H1 (cell line): Measurements from ENCODE around the gene CD46. TPM values are rescaled to one million over a fixed set of nuclear protein-coding genes. Genes with fewer than 3 reads are reported as not detected.

Experiments
- CTCF ChIA-PET: fragments of 300-600 bp; sonication (Branson Sonifier 250); formaldehyde crosslinking; loops from one replicate; lab custom pipeline; 2021; ENCODE audit not compliant: partially characterized antibody; lab: Charles Lee
- POLR2A ChIA-PET: fragments of 300-600 bp; sonication (Branson Sonifier 250); formaldehyde crosslinking; loops from one replicate; lab custom pipeline; 2021; ENCODE audit warnings: inconsistent platforms; ENCODE audit not compliant: partially characterized antibody; lab: Charles Lee
- DNase-seq, 2 experiments: peaks; one replicate each; pipeline versions ENCODE4 v3.0.0 to v3.0.0-alpha.2; 2010 to 2022; ENCODE audit warnings: low spot score in 2 of 2, low read depth in 1 of 2, mixed read lengths in 1 of 2
- FAIRE-seq: peaks from 2 replicates; lab custom pipeline; 2011; peaks lifted over from hg19 to GRCh38; lab: Jason Lieb, UNC
- H2AFZ ChIP-seq: 2 replicates; pipeline ENCODE4 v1.8.1; 2012; ENCODE audit warnings: low read length, inconsistent platforms
- H2AK5ac ChIP-seq: 2 replicates; pipeline ENCODE4 v1.6.1; 2013; ENCODE audit warnings: low read depth, low read length
- H2BK120ac ChIP-seq: replicated peaks from 2 replicates; pipeline ENCODE3; 2013; ENCODE audit warnings: low read depth, low read length, inconsistent platforms
- H2BK12ac ChIP-seq: 2 replicates; pipeline ENCODE4 v1.6.1; 2013; ENCODE audit warnings: low read depth, low read length
- H2BK15ac ChIP-seq: 2 replicates; pipeline ENCODE4 v1.6.1; 2013; ENCODE audit warnings: low read length
- H2BK20ac ChIP-seq: 2 replicates; pipeline ENCODE4 v1.6.1; 2013; ENCODE audit warnings: low read length
- H2BK5ac ChIP-seq: 2 replicates; pipeline ENCODE4 v1.6.1; 2013; ENCODE audit warnings: low read depth, low read length
- H3K14ac ChIP-seq: 2 replicates; pipeline ENCODE4 v1.6.1; 2013; ENCODE audit warnings: inconsistent platforms; ENCODE audit not compliant: insufficient read length
- H3K18ac ChIP-seq: 2 replicates; pipeline ENCODE4 v1.6.1; 2013; ENCODE audit warnings: low read length; ENCODE audit errors: extremely low read depth
- H3K23ac ChIP-seq: 2 replicates; pipeline ENCODE4 v1.6.1; 2013; ENCODE audit warnings: inconsistent platforms; ENCODE audit not compliant: insufficient read length
- H3K23me2 ChIP-seq: 2 replicates; pipeline ENCODE4 v1.6.1; 2013; ENCODE audit warnings: low read depth, low read length
- H3K27ac ChIP-seq: 2 replicates; pipeline ENCODE4 v1.6.1; 2011; ENCODE audit warnings: low read depth, low read length, inconsistent platforms
- H3K27me3 ChIP-seq, 4 experiments: replicated peaks in 1 of 4; 1 replicate in 1 of 4; 2 replicates in 3 of 4; pipeline versions ENCODE4 v1.6.1 to v1.8.1; 2011 to 2013; ENCODE audit warnings: low read length in 3 of 4, mild to moderate bottlenecking in 3 of 4, inconsistent platforms in 2 of 4, mixed read lengths in 2 of 4, moderate library complexity in 1 of 4; ENCODE audit not compliant: control insufficient read depth in 3 of 4, insufficient read depth in 3 of 4; ENCODE audit errors: extremely low read depth in 1 of 4
- H3K36me3 ChIP-seq, 4 experiments: 2 replicates each; pipeline versions ENCODE4 v1.6.1 to v1.8.1; 2011 to 2013; ENCODE audit warnings: mild to moderate bottlenecking in 4 of 4, low read length in 3 of 4, moderate library complexity in 2 of 4, control low read depth in 1 of 4, inconsistent platforms in 1 of 4; ENCODE audit not compliant: insufficient read depth in 4 of 4, control insufficient read depth in 2 of 4
- H3K4ac ChIP-seq: replicated peaks from 2 replicates; pipeline ENCODE3; 2013; ENCODE audit warnings: low read length, low read depth, mixed read lengths, inconsistent platforms; ENCODE audit not compliant: insufficient read length
- H3K4me1 ChIP-seq, 4 experiments: replicated peaks in 1 of 4; 1 replicate in 1 of 4; 2 replicates in 3 of 4; pipeline versions ENCODE4 v1.6.1 to v1.8.1; 2011 to 2013; ENCODE audit warnings: low read length in 3 of 4, inconsistent platforms in 2 of 4, mixed read lengths in 1 of 4; ENCODE audit not compliant: insufficient read depth in 4 of 4, control insufficient read depth in 3 of 4
- H3K4me2 ChIP-seq, 2 experiments: 2 replicates each; pipeline versions ENCODE4 v1.6.1 to v1.8.1; 2011 to 2013; ENCODE audit warnings: low read depth in 2 of 2, low read length in 2 of 2, control low read depth in 1 of 2, inconsistent platforms in 1 of 2, mild to moderate bottlenecking in 1 of 2; ENCODE audit not compliant: insufficient read depth in 1 of 2
- H3K4me3 ChIP-seq, 4 experiments: fragments of 200-600, 300-600 bp in 1 of 4; sonication (generic), shearing (Covaris generic), sonication (Bioruptor Twin) in 1 of 4; 2 replicates each; pipeline versions ENCODE4 v1.5.1 to v1.8.1; 2011 to 2016; ENCODE audit warnings: low read length in 4 of 4, low read depth in 3 of 4, control low read depth in 2 of 4, inconsistent platforms in 2 of 4, mild to moderate bottlenecking in 2 of 4, mixed read lengths in 1 of 4, moderate library complexity in 1 of 4; ENCODE audit not compliant: insufficient read depth in 2 of 4; ENCODE audit errors: extremely low read depth in 1 of 4
- H3K56ac ChIP-seq: replicated peaks from 2 replicates; pipeline ENCODE3; 2013; ENCODE audit warnings: low read depth, mild to moderate bottlenecking, mixed read lengths, low read length, inconsistent platforms; ENCODE audit not compliant: insufficient read length
- H3K79me1 ChIP-seq: 2 replicates; pipeline ENCODE4 v1.6.1; 2013; ENCODE audit warnings: low read depth, low read length, control low read depth
- H3K79me2 ChIP-seq, 2 experiments: 2 replicates each; pipeline versions ENCODE4 v1.6.1 to v1.8.1; 2012 to 2013; ENCODE audit warnings: low read length in 2 of 2, mild to moderate bottlenecking in 2 of 2, inconsistent platforms in 1 of 2; ENCODE audit not compliant: insufficient read depth in 2 of 2, control insufficient read depth in 1 of 2
- H3K9ac ChIP-seq, 4 experiments: replicated peaks in 1 of 4; 1 replicate in 1 of 4; 2 replicates in 3 of 4; pipeline versions ENCODE4 v1.6.1 to v1.8.1; 2011 to 2013; ENCODE audit warnings: low read depth in 3 of 4, low read length in 3 of 4, control low read depth in 2 of 4, mild to moderate bottlenecking in 2 of 4, moderate library complexity in 2 of 4, inconsistent platforms in 1 of 4; ENCODE audit errors: extremely low read depth in 1 of 4
- H3K9me3 ChIP-seq, 2 experiments: 2 replicates each; pipeline versions ENCODE4 v1.6.1 to v1.8.1; 2012 to 2013; ENCODE audit warnings: mild to moderate bottlenecking in 2 of 2, moderate library complexity in 2 of 2, control low read depth in 1 of 2, inconsistent platforms in 1 of 2, low read depth in 1 of 2, low read length in 1 of 2, mixed read lengths in 1 of 2; ENCODE audit not compliant: insufficient read depth in 2 of 2
- H4K20me1 ChIP-seq, 2 experiments: replicated peaks in 1 of 2; 2 replicates each; pipeline versions ENCODE3 to v1.8.1; 2011 to 2013; ENCODE audit warnings: inconsistent platforms in 2 of 2, low read length in 2 of 2, mild to moderate bottlenecking in 1 of 2; ENCODE audit not compliant: insufficient read depth in 2 of 2, control insufficient read depth in 1 of 2
- H4K5ac ChIP-seq: 2 replicates; pipeline ENCODE4 v1.6.1; 2013; ENCODE audit warnings: low read length, low read depth, mixed read lengths, inconsistent platforms; ENCODE audit not compliant: insufficient read length
- H4K8ac ChIP-seq: 2 replicates; pipeline ENCODE4 v1.8.0; 2013; ENCODE audit warnings: mild to moderate bottlenecking, moderate library complexity, low read length, inconsistent platforms; ENCODE audit not compliant: insufficient read depth; ENCODE audit errors: extremely low read depth
- H4K91ac ChIP-seq: replicated peaks from 2 replicates; pipeline ENCODE3; 2013; ENCODE audit warnings: low read length, mixed read lengths, inconsistent platforms; ENCODE audit not compliant: insufficient read length
- HDAC2 ChIP-seq, 2 experiments: fragments of 300-600 bp in 1 of 2; sonication (generic) in 1 of 2; IDR thresholded peaks; 2 replicates each; pipeline ENCODE4 v1.6.1; 2011 to 2012; ENCODE audit warnings: low read depth in 2 of 2, low read length in 2 of 2, mild to moderate bottlenecking in 2 of 2, moderate library complexity in 2 of 2, borderline replicate concordance in 1 of 2, inconsistent platforms in 1 of 2
- JUN ChIP-seq: IDR thresholded peaks from 2 replicates; pipeline ENCODE4 v1.6.1; 2011; ENCODE audit warnings: low read depth, mild to moderate bottlenecking, improper control_type of control experiment, low read length
- NANOG ChIP-seq: IDR thresholded peaks from 2 replicates; pipeline ENCODE4 v1.6.1; 2011; ENCODE audit warnings: low read length, low read depth, mild to moderate bottlenecking, inconsistent platforms; ENCODE audit not compliant: insufficient read depth, poor library complexity, severe bottlenecking
- TAF1 ChIP-seq: IDR thresholded peaks from 2 replicates; pipeline ENCODE4 v1.6.1; 2011; ENCODE audit warnings: mild to moderate bottlenecking, low read depth, low read length
- TCF12 ChIP-seq: IDR thresholded peaks from 2 replicates; pipeline ENCODE4 v1.6.1; 2011; ENCODE audit warnings: low read depth, mild to moderate bottlenecking, low read length
- TEAD4 ChIP-seq: IDR thresholded peaks from 2 replicates; pipeline ENCODE4 v1.6.1; 2012; ENCODE audit warnings: low read depth, low read length, inconsistent platforms, mixed read lengths
- WGBS, 2 experiments: shearing (Covaris generic) in 1 of 2; methylation state at CpG; one replicate each; pipeline versions ENCODE4 v1.1.6 to v1.1.7; 2013 to 2015; ENCODE audit warnings: low lambda C conversion rate in 2 of 2, mixed read lengths in 2 of 2, inconsistent platforms in 1 of 2, low coverage in 1 of 2, missing lambda C conversion rate in 1 of 2; ENCODE audit not compliant: insufficient replicate concordance in 2 of 2, insufficient coverage in 1 of 2, insufficient read length in 1 of 2; ENCODE audit errors: extremely low coverage in 1 of 2, missing lambda C conversion rate in 1 of 2; 5-methylcytosine and 5-hydroxymethylcytosine counted together
- polyA plus RNA-seq, 7 experiments: library from polyadenylated mRNA; depleted of rRNA in 3 of 7; stranded (reverse) in 5 of 7; unstranded in 2 of 7; fragments of >200 nt in 5 of 7; fragments of 200-250 nt in 2 of 7; gene quantifications; 1 replicate in 5 of 7; 2 replicates in 1 of 7; 4 replicates in 1 of 7; pipeline versions ENCODE4 v1.2.1 to v1.2.3, GENCODE V29; 2011 to 2013; ENCODE audit warnings: missing spikeins in 2 of 7, mixed read lengths in 2 of 7
- total RNA-seq: library from RNA; stranded (reverse); fragmentation: NEBNext Ultra II Directional; extraction: Animal tissue kit (Norgen Biotek cat#: 25700); gene quantifications from 2 replicates; pipeline ENCODE4 v1.2.1, GENCODE V29; 2021

The CD46 gene
- total and polyA plus RNA-seq, 2 of the 8 experiments (the other 6 are each of a cell fraction or from before 2014, with no cell fraction given): 60.9 to 113 TPM

- no peak overlapping the region for H2AK5ac ChIP-seq
- no peaks in the 10 kb centered on the region for H3K9me3 ChIP-seq
- no peaks in the 10 kb centered on the region for H4K20me1 ChIP-seq
- H3K27ac ChIP-seq: no peak overlapping the region
- H4K5ac ChIP-seq: no peak overlapping the region
- no peak overlapping the region for H4K91ac ChIP-seq
- H3K27me3 ChIP-seq: no peaks in the 10 kb centered on the region
- H3K36me3 ChIP-seq: no peaks in the 10 kb centered on the region
- no peak for TF ChIP-seq HDAC2 (IDR thresholded peaks at IDR 0.05; ENCODE audit: borderline replicate concordance in 1 of 2, low read depth in 2 of 2, low read length in 2 of 2)
- no peak for TF ChIP-seq TCF12
- no peak for TF ChIP-seq TAF1
- no peak for TF ChIP-seq NANOG
- no peak for TF ChIP-seq JUN
- TF ChIP-seq TEAD4: no peak
- H3K23me2 ChIP-seq: no peaks in the 10 kb centered on the region
- H3K4ac ChIP-seq: no peak overlapping the region
- no peak overlapping the region for H3K18ac ChIP-seq
- H3K14ac ChIP-seq: no peak overlapping the region
- H3K56ac ChIP-seq: no peak overlapping the region
- 92% methylated on average over 8 of the region's 8 CpGs; no CpG with 5 or more reads in 1 of the 2 experiments for WGBS, 2 experiments
- FAIRE-seq (no peak), DNase-seq (no peak)
- H3K4me3 ChIP-seq: no peak overlapping the region
- no peak overlapping the region for H2BK15ac ChIP-seq
- ChIA-PET CTCF (no interaction called here), POLR2A (no interaction called here)
- no peak overlapping the region for H2BK5ac ChIP-seq
- H2BK12ac ChIP-seq: no peak overlapping the region
- no peak overlapping the region for H3K4me2 ChIP-seq
- no peak overlapping the region for H3K23ac ChIP-seq
- H4K8ac ChIP-seq: no peak overlapping the region
- H3K79me1 ChIP-seq: no peaks in the 10 kb centered on the region
- no peaks in the 10 kb centered on the region for H3K79me2 ChIP-seq
- H3K4me1 ChIP-seq: no peaks in the 10 kb centered on the region
- no peak overlapping the region for H3K9ac ChIP-seq
- no peak overlapping the region for H2AFZ ChIP-seq
- no peak overlapping the region for H2BK120ac ChIP-seq
- H2BK20ac ChIP-seq: no peak overlapping the region
These were observed 63.6 kb downstream of the CD46 start for GRCh38 chr1:207815466-207815865.
